CD14-positive monocyte (primary cell): ENCODE data around the gene FOSB. TPM values are rescaled to one million over a fixed set of nuclear protein-coding genes. Genes with fewer than 3 reads are reported as not detected.

Source experiments
- DNase-seq, 3 donors: peaks; one replicate each; pipeline ENCODE4 v3.0.0-alpha.2; 2011 to 2022
- H2AFZ ChIP-seq: 2 replicates; pipeline ENCODE4 v1.6.0; 2012; ENCODE audit warnings: mild to moderate bottlenecking, low read depth, low read length, inconsistent platforms; ENCODE audit not compliant: insufficient read depth, poor library complexity, severe bottlenecking
- H3K27ac ChIP-seq, 2 donors: 1 replicate in 1 of 2; 2 replicates in 1 of 2; pipeline ENCODE4 v1.5.1; 2012 to 2013; ENCODE audit warnings: low read length in 2 of 2, control low read depth in 1 of 2, inconsistent platforms in 1 of 2, low read depth in 1 of 2, mild to moderate bottlenecking in 1 of 2
- H3K27me3 ChIP-seq, 2 donors: one replicate each; pipeline versions ENCODE4 v1.6.0 to v1.6.1; 2011 to 2013; ENCODE audit warnings: low read length in 2 of 2; ENCODE audit not compliant: control insufficient read depth in 2 of 2, insufficient read depth in 2 of 2
- H3K36me3 ChIP-seq, 2 donors: replicated peaks in 1 of 2; 1 replicate in 1 of 2; 2 replicates in 1 of 2; pipeline versions ENCODE4 v1.5.1 to v1.6.1; 2012 to 2013; ENCODE audit warnings: low read length in 2 of 2, control low read depth in 1 of 2, inconsistent platforms in 1 of 2, mild to moderate bottlenecking in 1 of 2; ENCODE audit not compliant: insufficient read depth in 2 of 2, control insufficient read depth in 1 of 2
- H3K4me1 ChIP-seq, 2 donors: 1 replicate in 1 of 2; 2 replicates in 1 of 2; pipeline versions ENCODE4 v1.5.1 to v1.6.1; 2012 to 2013; ENCODE audit warnings: low read length in 2 of 2, control low read depth in 1 of 2, inconsistent platforms in 1 of 2, mild to moderate bottlenecking in 1 of 2, moderate library complexity in 1 of 2; ENCODE audit not compliant: insufficient read depth in 2 of 2, control insufficient read depth in 1 of 2
- H3K4me2 ChIP-seq: replicated peaks from 2 replicates; pipeline ENCODE3; 2012; ENCODE audit warnings: low read length, moderate library complexity, mild to moderate bottlenecking; ENCODE audit not compliant: poor library complexity, severe bottlenecking; ENCODE audit errors: extremely low read depth
- H3K4me3 ChIP-seq, 3 experiments: fragments of 200-600 bp in 1 of 3; sonication (generic) in 1 of 3; replicated peaks in 1 of 3; 1 replicate in 2 of 3; 2 replicates in 1 of 3; pipeline ENCODE4 v1.5.1; 2011 to 2013; ENCODE audit warnings: low read length in 3 of 3, mild to moderate bottlenecking in 3 of 3, control low read depth in 2 of 3, low read depth in 2 of 3, inconsistent platforms in 1 of 3, moderate library complexity in 1 of 3
- H3K79me2 ChIP-seq: 2 replicates; pipeline ENCODE4 v1.6.0; 2012; ENCODE audit warnings: mild to moderate bottlenecking, control low read depth, inconsistent platforms, low read length, moderate library complexity; ENCODE audit not compliant: insufficient read depth
- H3K9ac ChIP-seq: 2 replicates; pipeline ENCODE4 v1.6.0; 2017; ENCODE audit warnings: low read length, mild to moderate bottlenecking; ENCODE audit not compliant: insufficient read depth, poor library complexity, severe bottlenecking
- H3K9me3 ChIP-seq, 2 donors: replicated peaks in 1 of 2; 1 replicate in 1 of 2; 2 replicates in 1 of 2; pipeline versions ENCODE4 v1.5.1 to v1.6.1; 2012 to 2013; ENCODE audit warnings: low read length in 2 of 2, control low read depth in 1 of 2; ENCODE audit not compliant: control insufficient read depth in 1 of 2, insufficient read depth in 1 of 2
- H4K20me1 ChIP-seq: 2 replicates; pipeline ENCODE4 v1.6.0; 2012; ENCODE audit warnings: mild to moderate bottlenecking, low read length, control low read depth, moderate library complexity; ENCODE audit not compliant: insufficient read depth
- H3K27ac Mint-ChIP-seq, 7 donors: one replicate each; pipeline ENCODE4 v1.8.0; 2020; ENCODE audit warnings: mild to moderate bottlenecking in 7 of 7, mixed read lengths in 7 of 7, moderate library complexity in 6 of 7, inconsistent platforms in 2 of 7
- H3K27me3 Mint-ChIP-seq, 3 donors: one replicate each; pipeline ENCODE4 v1.8.0; 2021 to 2022; ENCODE audit warnings: low read depth in 3 of 3, mild to moderate bottlenecking in 3 of 3, mixed read lengths in 3 of 3, moderate library complexity in 3 of 3, inconsistent platforms in 1 of 3
- H3K36me3 Mint-ChIP-seq, 2 donors: one replicate each; pipeline ENCODE4 v1.8.0; 2020; ENCODE audit warnings: mixed read lengths in 2 of 2, inconsistent platforms in 1 of 2, mild to moderate bottlenecking in 1 of 2
- H3K4me1 Mint-ChIP-seq: one replicate; pipeline ENCODE4 v1.8.0; 2020; ENCODE audit warnings: mild to moderate bottlenecking, mixed read lengths
- H3K4me3 Mint-ChIP-seq, 2 donors: one replicate each; pipeline ENCODE4 v1.8.0; 2020; ENCODE audit warnings: mild to moderate bottlenecking in 2 of 2, mixed read lengths in 2 of 2, moderate library complexity in 1 of 2
- H3K9me3 Mint-ChIP-seq, 7 donors: one replicate each; pipeline ENCODE4 v1.8.0; 2020 to 2022; ENCODE audit warnings: mixed read lengths in 7 of 7, mild to moderate bottlenecking in 6 of 7, moderate library complexity in 6 of 7, inconsistent platforms in 2 of 7
- WGBS: methylation state at CpG from one replicate; pipeline ENCODE4 v1.1.5; 2013; ENCODE audit warnings: missing lambda C conversion rate; ENCODE audit not compliant: insufficient coverage; 5-methylcytosine and 5-hydroxymethylcytosine counted together
- intact Hi-C, 2 donors: fragments of 100-400 bp; cut with micrococcal nuclease; formaldehyde crosslinking; loops; one replicate each; pipeline versions ENCODE4 v1.15.0 to v1.15.1; 2023
- polyA plus RNA-seq, 3 donors: library from polyadenylated mRNA; depleted of rRNA in 1 of 3; unstranded in 2 of 3; stranded (reverse) in 1 of 3; fragments of 300-500 nt in 2 of 3; fragments of >200 nt in 1 of 3; fragmentation: Illumina TruSeq in 2 of 3; gene quantifications; 1 replicate in 2 of 3; 2 replicates in 1 of 3; pipeline ENCODE4 v1.2.3, GENCODE V29; 2012 to 2021
- TF ChIP-seq, protein P1 (sequence below): fragments of 200-600 bp; IDR thresholded peaks from one replicate; pipeline ENCODE4 v1.8.0; 2022; ENCODE audit warnings: antibody characterized with exemption, mild to moderate bottlenecking

FOSB gene
- polyA plus RNA-seq, 3 donors: 27.3 to 840 (median 28.2) TPM

DNA sequence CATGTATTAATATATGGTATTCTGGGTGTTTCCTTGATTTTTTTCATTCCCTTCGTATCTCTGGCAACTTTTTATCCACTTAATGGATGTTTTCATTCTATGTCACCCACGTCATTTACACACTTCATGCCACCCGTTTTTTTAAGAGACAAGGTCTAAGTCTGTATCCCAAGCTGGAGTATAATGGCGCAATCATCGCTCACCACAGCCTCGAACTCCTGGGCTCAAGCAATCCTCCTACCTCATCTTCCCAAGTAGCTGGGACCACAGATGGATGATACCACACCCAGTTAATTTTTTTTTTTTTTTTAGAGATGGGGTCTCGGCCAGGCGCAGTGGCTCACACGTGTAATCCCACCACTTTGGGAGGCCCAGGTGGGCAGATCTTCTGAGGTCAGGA lies 36.1 kb downstream of the FOSB start:
- H3K36me3 ChIP-seq: no peaks in the 10 kb centered on the region
- H2AFZ ChIP-seq: no peak overlapping the region
- intact Hi-C loops: no loop called here
- WGBS: 42% methylated on average over 2 of the region's 9 CpGs
- peaks cover 56 to 79% of the 10 kb centered on the region in 2 donors for H3K4me1 ChIP-seq
- H3K4me2 ChIP-seq: no peak overlapping the region
- H3K9me3 ChIP-seq: peaks cover 0 to 6% of the 10 kb centered on the region in 2 donors
- H3K27me3 Mint-ChIP-seq: peaks cover 9 to 20% (median 17%) of the 10 kb centered on the region in 3 donors
- no peak overlapping the region for H3K27ac ChIP-seq
- peaks cover 0 to 11% of the 10 kb centered on the region in 2 donors for H3K27me3 ChIP-seq
- H3K9me3 Mint-ChIP-seq: peaks cover 5 to 8% (median 7%) of the 10 kb centered on the region in 7 donors
- DNase-seq: no peak
- peaks cover 17% of the 10 kb centered on the region for H4K20me1 ChIP-seq
- TF ChIP-seq, protein P1, sequence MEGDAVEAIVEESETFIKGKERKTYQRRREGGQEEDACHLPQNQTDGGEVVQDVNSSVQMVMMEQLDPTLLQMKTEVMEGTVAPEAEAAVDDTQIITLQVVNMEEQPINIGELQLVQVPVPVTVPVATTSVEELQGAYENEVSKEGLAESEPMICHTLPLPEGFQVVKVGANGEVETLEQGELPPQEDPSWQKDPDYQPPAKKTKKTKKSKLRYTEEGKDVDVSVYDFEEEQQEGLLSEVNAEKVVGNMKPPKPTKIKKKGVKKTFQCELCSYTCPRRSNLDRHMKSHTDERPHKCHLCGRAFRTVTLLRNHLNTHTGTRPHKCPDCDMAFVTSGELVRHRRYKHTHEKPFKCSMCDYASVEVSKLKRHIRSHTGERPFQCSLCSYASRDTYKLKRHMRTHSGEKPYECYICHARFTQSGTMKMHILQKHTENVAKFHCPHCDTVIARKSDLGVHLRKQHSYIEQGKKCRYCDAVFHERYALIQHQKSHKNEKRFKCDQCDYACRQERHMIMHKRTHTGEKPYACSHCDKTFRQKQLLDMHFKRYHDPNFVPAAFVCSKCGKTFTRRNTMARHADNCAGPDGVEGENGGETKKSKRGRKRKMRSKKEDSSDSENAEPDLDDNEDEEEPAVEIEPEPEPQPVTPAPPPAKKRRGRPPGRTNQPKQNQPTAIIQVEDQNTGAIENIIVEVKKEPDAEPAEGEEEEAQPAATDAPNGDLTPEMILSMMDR: no peak
- peaks cover 5 to 9% of the 10 kb centered on the region in 2 donors for H3K36me3 Mint-ChIP-seq
- no peak overlapping the region for H3K4me3 Mint-ChIP-seq
- peaks cover 21% of the 10 kb centered on the region for H3K79me2 ChIP-seq
- no peak overlapping the region for H3K9ac ChIP-seq
- H3K4me3 ChIP-seq: no peak overlapping the region
- H3K27ac Mint-ChIP-seq: no peak overlapping the region
- H3K4me1 Mint-ChIP-seq: peaks cover 56% of the 10 kb centered on the region

DNA sequence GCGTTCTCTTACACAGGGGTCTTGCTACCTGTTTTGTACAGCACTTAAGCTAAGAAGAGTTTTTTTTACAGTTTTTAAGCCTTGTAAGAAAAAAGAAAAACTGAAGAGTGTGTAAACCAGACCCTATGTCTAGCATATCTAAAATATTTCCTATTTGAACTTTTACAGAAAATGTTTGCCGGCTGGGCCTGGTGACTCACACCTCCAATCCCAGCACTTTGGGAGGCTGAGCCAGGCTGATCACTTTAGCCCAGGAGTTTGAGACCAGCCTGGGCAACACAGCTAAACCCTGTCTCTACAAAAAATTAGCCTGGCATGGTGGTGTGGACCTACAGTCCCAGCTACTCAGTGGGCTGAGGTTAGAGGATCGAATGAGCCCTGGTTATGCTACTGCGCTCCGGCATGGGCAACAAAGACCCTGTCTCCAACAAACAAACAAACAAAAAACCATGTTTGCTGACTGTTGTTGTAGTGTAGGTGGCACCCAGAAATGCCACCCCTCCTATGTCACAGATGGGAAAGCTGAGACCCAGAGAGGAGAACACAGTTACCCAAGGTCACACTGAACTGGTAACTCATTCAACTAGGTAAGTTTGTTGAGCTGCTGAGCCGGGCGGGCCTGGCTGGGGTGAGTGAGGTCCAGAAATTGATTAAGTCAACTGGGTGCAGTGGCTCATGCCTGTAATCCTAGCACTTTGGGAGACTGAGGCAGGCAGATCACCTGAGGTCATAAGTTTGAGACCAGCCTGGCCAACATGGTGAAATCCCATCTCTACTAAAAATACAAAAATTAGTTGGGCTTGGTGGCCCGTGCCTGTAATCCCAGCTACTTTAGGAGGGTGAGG lies 37.6 kb downstream of the FOSB start:
- Histone ChIP-seq H3K4me2 (peak overlapping the region; percentile 100), H3K4me1 (peaks cover 56 to 74% of the 10 kb centered on the region in 2 donors), H3K27ac (no peak overlapping the region), H3K36me3 (peaks cover 0 to under 1% of the 10 kb centered on the region in 2 donors), H3K79me2 (peaks cover 35% of the 10 kb centered on the region), H3K9ac (no peak overlapping the region), H3K27me3 (no peaks in the 10 kb centered on the region), H4K20me1 (peaks cover 32% of the 10 kb centered on the region), H3K9me3 (no peaks in the 10 kb centered on the region), H3K4me3 (no peak overlapping the region), H2AFZ (no peak overlapping the region)
- 100% methylated on average over 3 of the region's 8 CpGs for WGBS
- H3K36me3 Mint-ChIP-seq: peaks cover 6 to 14% of the 10 kb centered on the region in 2 donors
- H3K9me3 Mint-ChIP-seq: peaks cover 0 to 3% (median 0%) of the 10 kb centered on the region in 7 donors
- TF ChIP-seq, protein P1: no peak
- H3K4me1 Mint-ChIP-seq: peaks cover 58% of the 10 kb centered on the region
- DNase-seq: no peak
- intact Hi-C loops: loop anchor here in 1 of 2 donors (5.0 kb wide), 1 partner anchor 77 kb away; the partner anchor contains the start of gene OPA3
- H3K27me3 Mint-ChIP-seq: peaks cover 0 to 5% (median 5%) of the 10 kb centered on the region in 3 donors
- peak overlapping the region in 1 of 2 donors; percentile 43 for H3K4me3 Mint-ChIP-seq
- peak overlapping the region; percentile 85 to 97 (median 89) for H3K27ac Mint-ChIP-seq
